HEK293 (cell line): ENCODE results near the gene INO80C.

Source experiments
- BCL11A ChIP-seq: fragments of 450-650 bp; formaldehyde crosslinking; IDR thresholded peaks from 2 replicates; pipeline ENCODE4 v1.5.1; 2016; ENCODE audit warnings: low read depth, missing biosample characterization, missing genetic modification characterization
- MZF1 ChIP-seq: fragments of 450-650 bp; formaldehyde crosslinking; IDR thresholded peaks from 2 replicates; pipeline ENCODE4 v1.5.1; 2017; ENCODE audit warnings: missing biosample characterization, missing genetic modification characterization, borderline replicate concordance
- SCRT2 ChIP-seq: fragments of 450-650 bp; formaldehyde crosslinking; IDR thresholded peaks from 2 replicates; pipeline ENCODE4 v1.5.1; 2016; ENCODE audit warnings: missing biosample characterization, missing genetic modification characterization
- YY1 ChIP-seq: fragments of 450-650 bp; formaldehyde crosslinking; IDR thresholded peaks from 2 replicates; pipeline ENCODE4 v1.5.1; 2018; ENCODE audit warnings: missing biosample characterization, missing genetic modification characterization
- ZBTB21 ChIP-seq: fragments of 450-650 bp; formaldehyde crosslinking; IDR thresholded peaks from 2 replicates; pipeline ENCODE4 v1.5.1; 2017; ENCODE audit warnings: missing biosample characterization, missing genetic modification characterization
- ZNF133 ChIP-seq: fragments of 450-650 bp; formaldehyde crosslinking; IDR thresholded peaks from 2 replicates; pipeline ENCODE4 v1.5.1; 2016; ENCODE audit warnings: missing biosample characterization, missing genetic modification characterization
- ZNF24 ChIP-seq: fragments of 450-650 bp; formaldehyde crosslinking; IDR thresholded peaks from 2 replicates; pipeline ENCODE4 v1.5.1; 2016; ENCODE audit warnings: missing biosample characterization, missing genetic modification characterization
- ZNF530 ChIP-seq: fragments of 450-650 bp; formaldehyde crosslinking; IDR thresholded peaks from 2 replicates; pipeline ENCODE4 v1.5.1; 2016; ENCODE audit warnings: low read depth, missing biosample characterization, missing genetic modification characterization
- ZNF610 ChIP-seq: fragments of 450-650 bp; formaldehyde crosslinking; IDR thresholded peaks from 2 replicates; pipeline ENCODE4 v1.5.1; 2016; ENCODE audit warnings: missing biosample characterization, missing genetic modification characterization, borderline replicate concordance
- ZNF777 ChIP-seq: fragments of 450-650 bp; formaldehyde crosslinking; IDR thresholded peaks from 2 replicates; pipeline ENCODE4 v1.5.1; 2017; ENCODE audit warnings: missing biosample characterization, missing genetic modification characterization, borderline replicate concordance
- TF ChIP-seq, protein P1 (sequence below): fragments of 450-650 bp; formaldehyde crosslinking; IDR thresholded peaks from 2 replicates; pipeline ENCODE4 v1.5.1; 2016; ENCODE audit warnings: missing biosample characterization, missing genetic modification characterization

- TF ChIP-seq BCL11A = no peak
- TF ChIP-seq, protein P1, sequence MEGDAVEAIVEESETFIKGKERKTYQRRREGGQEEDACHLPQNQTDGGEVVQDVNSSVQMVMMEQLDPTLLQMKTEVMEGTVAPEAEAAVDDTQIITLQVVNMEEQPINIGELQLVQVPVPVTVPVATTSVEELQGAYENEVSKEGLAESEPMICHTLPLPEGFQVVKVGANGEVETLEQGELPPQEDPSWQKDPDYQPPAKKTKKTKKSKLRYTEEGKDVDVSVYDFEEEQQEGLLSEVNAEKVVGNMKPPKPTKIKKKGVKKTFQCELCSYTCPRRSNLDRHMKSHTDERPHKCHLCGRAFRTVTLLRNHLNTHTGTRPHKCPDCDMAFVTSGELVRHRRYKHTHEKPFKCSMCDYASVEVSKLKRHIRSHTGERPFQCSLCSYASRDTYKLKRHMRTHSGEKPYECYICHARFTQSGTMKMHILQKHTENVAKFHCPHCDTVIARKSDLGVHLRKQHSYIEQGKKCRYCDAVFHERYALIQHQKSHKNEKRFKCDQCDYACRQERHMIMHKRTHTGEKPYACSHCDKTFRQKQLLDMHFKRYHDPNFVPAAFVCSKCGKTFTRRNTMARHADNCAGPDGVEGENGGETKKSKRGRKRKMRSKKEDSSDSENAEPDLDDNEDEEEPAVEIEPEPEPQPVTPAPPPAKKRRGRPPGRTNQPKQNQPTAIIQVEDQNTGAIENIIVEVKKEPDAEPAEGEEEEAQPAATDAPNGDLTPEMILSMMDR (tag by site-specific recombination) = no peak
- TF ChIP-seq ZBTB21 (tag by site-specific recombination) = no peak
- TF ChIP-seq ZNF530 = no peak
- TF ChIP-seq ZNF24 (tag by site-specific recombination) = no peak
- TF ChIP-seq SCRT2 = no peak
- TF ChIP-seq ZNF133 (tag by site-specific recombination) = no peak
- no peak for TF ChIP-seq MZF1
- no peak for TF ChIP-seq ZNF777
- TF ChIP-seq YY1 = no peak
- TF ChIP-seq ZNF610 = no peak
Observed at GRCh38 chr18:35418610-35419009, 79.2 kb downstream of the INO80C start.
